ENCODE results near the gene RAB8A.

GRCh38 chr19:16098821-16099220 lies 12.9 kb upstream of the RAB8A start:
- no peak for TF ChIP-seq CTCF (IDR thresholded peaks at IDR 0.05)
- TF ChIP-seq POLR2A (IDR thresholded peaks at IDR 0.05): no peak

All from thyroid gland (tissue), 4 donors.